ENCODE measurements around the gene HERPUD2. TPM values are rescaled to one million over a fixed set of nuclear protein-coding genes. Genes with fewer than 3 reads are reported as not detected.

The HERPUD2 gene
- total and polyA plus RNA-seq, 2 donors (not counting 1 experiment from before 2014, with no cell fraction given) = 58.8 to 62.2 TPM

DNA sequence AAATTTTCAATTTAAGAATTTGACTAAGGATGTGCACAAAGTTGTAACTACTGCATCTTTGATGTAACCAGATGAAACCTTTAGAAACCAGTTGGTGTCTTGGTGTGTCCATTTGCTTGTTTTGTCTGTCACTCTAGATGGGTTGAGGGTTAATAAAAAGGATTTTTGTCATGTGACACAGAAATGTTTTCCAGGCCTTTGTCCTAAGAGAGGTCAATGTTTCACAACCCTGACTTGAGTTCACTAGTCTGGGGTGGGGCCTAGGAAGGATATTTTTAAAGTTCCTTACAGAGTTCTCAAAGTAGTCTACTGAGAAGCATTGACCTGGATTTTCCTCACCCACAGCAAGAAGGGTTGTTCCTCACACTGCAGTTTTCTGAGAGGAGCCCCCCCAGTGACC lies 90.3 kb downstream of the HERPUD2 start:
- no peak overlapping the region for H3K4me3 ChIP-seq (ENCODE audit: control extremely low read depth in 1 of 5, extremely low read depth in 1 of 5, insufficient read depth in 1 of 5, low read depth in 2 of 5, low read length in 4 of 5)
- no peaks in the 10 kb centered on the region for H4K20me1 ChIP-seq (ENCODE audit: control insufficient read depth, insufficient read depth, low read length, poor library complexity, severe bottlenecking)
- H3K4me2 ChIP-seq (replicated peaks; ENCODE audit: low read depth, low read length, poor library complexity, severe bottlenecking) = no peak overlapping the region
- DNase-seq = no peak
- H2AFZ ChIP-seq (ENCODE audit: insufficient read depth, low read depth, low read length, poor library complexity, severe bottlenecking) = no peak overlapping the region
- Mint-ChIP-seq H3K9me3 (ENCODE audit: insufficient read depth) (no peaks in the 10 kb centered on the region), H3K27me3 (no peaks in the 10 kb centered on the region), H3K4me1 (no peaks in the 10 kb centered on the region), H3K4me3 (no peak overlapping the region), H3K27ac (no peak overlapping the region)
- no peaks in the 10 kb centered on the region for H3K36me3 ChIP-seq (replicated peaks in 1 of 2; ENCODE audit: control extremely low read depth in 1 of 2, control insufficient read depth in 1 of 2, extremely low read depth in 1 of 2, insufficient read depth in 2 of 2, low read length in 1 of 2)
- H3K27me3 ChIP-seq (replicated peaks in 1 of 4; ENCODE audit: control extremely low read depth in 1 of 4, control insufficient read depth in 3 of 4, insufficient read depth in 4 of 4, low read length in 3 of 4) = no peaks in the 10 kb centered on the region
- H3K27ac ChIP-seq (ENCODE audit: low read length in 2 of 2) = no peak overlapping the region
- no peak for ATAC-seq (ENCODE audit: low read depth)
- H3K4me1 ChIP-seq (ENCODE audit: control insufficient read depth in 2 of 2, insufficient read depth in 2 of 2, low read length in 2 of 2) = no peaks in the 10 kb centered on the region
- intact Hi-C loops (cut with micrococcal nuclease) = no loop called here
- POLR2A ChIA-PET = no interaction called here
- no peak for TF ChIP-seq EZH2 (IDR thresholded peaks at IDR 0.05; ENCODE audit: borderline replicate concordance, insufficient read depth, low read depth, low read length, poor library complexity, severe bottlenecking)
- TF ChIP-seq, protein P1, sequence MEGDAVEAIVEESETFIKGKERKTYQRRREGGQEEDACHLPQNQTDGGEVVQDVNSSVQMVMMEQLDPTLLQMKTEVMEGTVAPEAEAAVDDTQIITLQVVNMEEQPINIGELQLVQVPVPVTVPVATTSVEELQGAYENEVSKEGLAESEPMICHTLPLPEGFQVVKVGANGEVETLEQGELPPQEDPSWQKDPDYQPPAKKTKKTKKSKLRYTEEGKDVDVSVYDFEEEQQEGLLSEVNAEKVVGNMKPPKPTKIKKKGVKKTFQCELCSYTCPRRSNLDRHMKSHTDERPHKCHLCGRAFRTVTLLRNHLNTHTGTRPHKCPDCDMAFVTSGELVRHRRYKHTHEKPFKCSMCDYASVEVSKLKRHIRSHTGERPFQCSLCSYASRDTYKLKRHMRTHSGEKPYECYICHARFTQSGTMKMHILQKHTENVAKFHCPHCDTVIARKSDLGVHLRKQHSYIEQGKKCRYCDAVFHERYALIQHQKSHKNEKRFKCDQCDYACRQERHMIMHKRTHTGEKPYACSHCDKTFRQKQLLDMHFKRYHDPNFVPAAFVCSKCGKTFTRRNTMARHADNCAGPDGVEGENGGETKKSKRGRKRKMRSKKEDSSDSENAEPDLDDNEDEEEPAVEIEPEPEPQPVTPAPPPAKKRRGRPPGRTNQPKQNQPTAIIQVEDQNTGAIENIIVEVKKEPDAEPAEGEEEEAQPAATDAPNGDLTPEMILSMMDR (IDR thresholded peaks at IDR 0.05) = no peak
- CTCF ChIA-PET = no interaction called here
- no peaks in the 10 kb centered on the region for H3K79me2 ChIP-seq (ENCODE audit: control insufficient read depth, insufficient read depth, low read length)
- H3K9ac ChIP-seq (ENCODE audit: low read length) = no peak overlapping the region
- H3K9me3 ChIP-seq (ENCODE audit: control extremely low read depth in 1 of 3, control insufficient read depth in 2 of 3, insufficient read depth in 1 of 3, low read length in 2 of 3) = peaks cover 0 to 5% (median 0%) of the 10 kb centered on the region in 3 donors

DNA sequence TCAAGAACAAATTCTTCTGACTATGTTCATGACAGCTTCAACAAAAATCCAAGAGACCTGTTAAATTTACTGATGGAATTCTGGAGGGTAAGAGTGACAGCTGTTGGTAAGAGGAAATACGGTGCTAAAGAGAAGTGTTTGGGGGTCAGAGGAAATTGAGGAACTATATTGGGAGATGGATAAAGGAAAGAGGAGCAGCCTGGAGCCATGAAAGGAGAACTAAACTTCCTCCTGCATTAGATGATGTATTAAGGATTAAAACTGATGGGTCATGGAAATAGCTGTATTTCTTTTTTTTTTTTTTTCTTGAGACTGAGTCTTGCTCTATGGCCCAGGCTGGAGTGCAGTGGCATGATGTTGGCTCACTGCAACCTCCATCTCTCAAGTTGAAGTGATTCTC lies 95.3 kb downstream of the HERPUD2 start:
- Histone ChIP-seq H3K9ac (ENCODE audit: low read length) (no peak overlapping the region), H3K27ac (ENCODE audit: low read length in 2 of 2) (no peak overlapping the region), H3K36me3 (replicated peaks in 1 of 2; ENCODE audit: control extremely low read depth in 1 of 2, control insufficient read depth in 1 of 2, extremely low read depth in 1 of 2, insufficient read depth in 2 of 2, low read length in 1 of 2) (no peaks in the 10 kb centered on the region), H3K27me3 (replicated peaks in 1 of 4; ENCODE audit: control extremely low read depth in 1 of 4, control insufficient read depth in 3 of 4, insufficient read depth in 4 of 4, low read length in 3 of 4) (no peaks in the 10 kb centered on the region), H3K4me1 (ENCODE audit: control insufficient read depth in 2 of 2, insufficient read depth in 2 of 2, low read length in 2 of 2) (no peaks in the 10 kb centered on the region), H3K9me3 (ENCODE audit: control extremely low read depth in 1 of 3, control insufficient read depth in 2 of 3, insufficient read depth in 1 of 3, low read length in 2 of 3) (peaks cover 0 to 5% (median 0%) of the 10 kb centered on the region in 3 donors), H3K79me2 (ENCODE audit: control insufficient read depth, insufficient read depth, low read length) (no peaks in the 10 kb centered on the region), H2AFZ (ENCODE audit: insufficient read depth, low read depth, low read length, poor library complexity, severe bottlenecking) (no peak overlapping the region), H4K20me1 (ENCODE audit: control insufficient read depth, insufficient read depth, low read length, poor library complexity, severe bottlenecking) (no peaks in the 10 kb centered on the region), H3K4me2 (replicated peaks; ENCODE audit: low read depth, low read length, poor library complexity, severe bottlenecking) (no peak overlapping the region), H3K4me3 (ENCODE audit: control extremely low read depth in 1 of 5, extremely low read depth in 1 of 5, insufficient read depth in 1 of 5, low read depth in 2 of 5, low read length in 4 of 5) (no peak overlapping the region)
- no peak for TF ChIP-seq EZH2 (IDR thresholded peaks at IDR 0.05; ENCODE audit: borderline replicate concordance, insufficient read depth, low read depth, low read length, poor library complexity, severe bottlenecking)
- no peak for DNase-seq
- H3K27me3 Mint-ChIP-seq = no peaks in the 10 kb centered on the region
- intact Hi-C loops (cut with micrococcal nuclease) = no loop called here
- H3K4me1 Mint-ChIP-seq = no peaks in the 10 kb centered on the region
- no peak for ATAC-seq (ENCODE audit: low read depth)
- WGBS (ENCODE audit: insufficient coverage) = no CpG with 5 or more reads among the region's 1 CpG
- no peak overlapping the region for H3K4me3 Mint-ChIP-seq
- ChIA-PET CTCF (no interaction called here), POLR2A (no interaction called here)
- H3K9me3 Mint-ChIP-seq (ENCODE audit: insufficient read depth) = no peaks in the 10 kb centered on the region
- no peak overlapping the region for H3K27ac Mint-ChIP-seq
